Left lung (tissue), 10 donors: ENCODE results near the gene SF3B6. TPM values are rescaled to one million over a fixed set of nuclear protein-coding genes. Genes with fewer than 3 reads are reported as not detected.

ENCODE experiments used
- ATAC-seq: fragments of 200-7000 bp; cut with Tn5 transposase; one replicate; pipeline ENCODE4 v1.9.1; 2020; ENCODE audit warnings: moderate library complexity
- DNase-seq, 4 donors: peaks; one replicate each; pipeline ENCODE4 v3.0.0-alpha.2; 2013 to 2020
- H3K27ac ChIP-seq, 2 donors: fragments of 200-600 bp; sonication (generic) in 1 of 2; one replicate each; pipeline versions ENCODE4 v1.5.0 to v1.8.0; 2020 to 2021
- H3K27me3 ChIP-seq, 2 donors: fragments of 200-600 bp; sonication (generic) in 1 of 2; one replicate each; pipeline versions ENCODE4 v1.5.0 to v1.8.0; 2020 to 2021
- H3K36me3 ChIP-seq, 2 donors: fragments of 200-600 bp; sonication (generic) in 1 of 2; one replicate each; pipeline versions ENCODE4 v1.5.0 to v1.8.0; 2020 to 2021
- H3K4me1 ChIP-seq, 2 donors: fragments of 200-600 bp; one replicate each; pipeline ENCODE4 v1.8.0; 2021
- H3K4me3 ChIP-seq, 2 donors: fragments of 200-600 bp; sonication (generic) in 1 of 2; one replicate each; pipeline versions ENCODE4 v1.5.0 to v1.8.0; 2020 to 2021; ENCODE audit warnings: mild to moderate bottlenecking in 1 of 2
- H3K9me3 ChIP-seq, 2 donors: fragments of 200-600 bp; sonication (generic) in 1 of 2; one replicate each; pipeline versions ENCODE4 v1.5.0 to v1.8.0; 2020 to 2021
- CTCF ChIP-seq, 2 donors: fragments of 200-600 bp; sonication (generic) in 1 of 2; IDR thresholded peaks; one replicate each; pipeline versions ENCODE4 v1.5.0 to v1.8.0; 2021; ENCODE audit warnings: antibody characterized with exemption in 2 of 2
- intact Hi-C, 2 donors: fragments of 100-400 bp; cut with DNase I; formaldehyde crosslinking; loops; one replicate each; pipeline versions ENCODE4 v1.11.2 to v1.14.2; 2022
- polyA plus RNA-seq, 6 donors: library from polyadenylated mRNA; unstranded; fragments of 120-200 nt; gene quantifications; one replicate each; pipeline ENCODE4 v1.2.1, GENCODE V29; 2013; ENCODE audit not compliant: insufficient read length in 6 of 6
- total RNA-seq, 2 donors: library from RNA; stranded (reverse); fragmentation: NEBNext Ultra II Directional; extraction: Animal tissue kit (Norgen Biotek cat#: 25700); gene quantifications; one replicate each; pipeline ENCODE4 v1.2.1, GENCODE V29; 2021
- donor health status: DM: no; HTN: yes; CAD: no.
- donor health status: DM: no; HTN: no; CAD: no.

Gene SF3B6
- total and polyA plus RNA-seq, 8 donors, result 69.0 to 134 (median 123) TPM

DNA sequence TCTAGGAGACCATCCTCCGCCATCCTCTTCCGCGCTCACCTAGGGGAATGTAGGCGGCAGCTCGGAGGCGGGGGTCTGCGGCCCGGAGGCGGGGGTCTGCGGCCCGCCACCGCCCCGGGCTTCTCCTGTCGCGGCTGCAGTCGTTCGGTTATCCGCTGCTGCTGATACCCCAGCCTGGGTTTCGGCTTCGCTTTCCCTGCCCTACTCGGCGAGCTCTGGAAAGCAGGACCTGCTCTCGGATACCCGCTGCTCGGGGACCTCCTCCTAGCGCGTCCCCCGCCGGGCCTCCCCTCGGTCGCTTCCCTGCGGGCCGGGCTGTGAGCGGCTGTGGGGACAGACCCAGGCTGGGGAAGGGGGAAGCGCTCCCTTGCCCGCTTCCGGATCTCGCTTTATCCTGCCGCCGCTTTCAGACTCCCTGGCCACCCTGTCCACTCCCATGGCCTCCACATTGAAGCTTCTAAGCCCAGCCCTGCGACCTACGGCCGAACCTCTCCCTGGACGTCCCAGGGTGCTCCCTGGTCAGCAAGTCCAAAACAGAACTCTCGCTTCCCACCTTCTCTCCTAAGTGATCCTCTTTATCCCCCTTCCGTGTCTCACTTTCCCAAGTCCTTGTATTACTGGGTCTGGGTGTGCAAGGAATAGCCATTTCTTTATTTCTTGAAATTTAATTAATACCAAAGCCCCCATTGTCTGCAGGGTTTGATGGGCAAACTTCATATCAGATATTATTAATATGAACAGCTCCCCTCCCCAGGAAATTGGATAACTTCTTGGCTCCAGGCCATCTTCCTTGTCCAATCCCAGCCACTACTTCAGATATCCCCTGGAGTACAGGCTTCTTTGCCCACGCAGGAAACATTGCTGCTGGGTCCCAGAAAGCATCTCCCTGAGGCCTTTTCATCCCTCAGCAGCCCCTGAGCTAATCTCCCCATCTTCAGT, 25.8 kb downstream of the SF3B6 start:
- no peak for TF ChIP-seq CTCF (IDR thresholded peaks at IDR 0.05)
- Histone ChIP-seq H3K4me3 (peak overlapping the region; percentile 68 to 71), H3K27me3 (peaks cover 0 to 32% of the 10 kb centered on the region in 2 donors), H3K4me1 (peaks cover 0 to 34% of the 10 kb centered on the region in 2 donors), H3K9me3 (no peaks in the 10 kb centered on the region), H3K27ac (peak overlapping the region in 1 of 2 donors; percentile 33), H3K36me3 (no peaks in the 10 kb centered on the region)
- DNase-seq, result peak; percentile 24 to 87 (median 31)
- ATAC-seq, result peak; percentile 21
- intact Hi-C loops, result no loop called here

DNA sequence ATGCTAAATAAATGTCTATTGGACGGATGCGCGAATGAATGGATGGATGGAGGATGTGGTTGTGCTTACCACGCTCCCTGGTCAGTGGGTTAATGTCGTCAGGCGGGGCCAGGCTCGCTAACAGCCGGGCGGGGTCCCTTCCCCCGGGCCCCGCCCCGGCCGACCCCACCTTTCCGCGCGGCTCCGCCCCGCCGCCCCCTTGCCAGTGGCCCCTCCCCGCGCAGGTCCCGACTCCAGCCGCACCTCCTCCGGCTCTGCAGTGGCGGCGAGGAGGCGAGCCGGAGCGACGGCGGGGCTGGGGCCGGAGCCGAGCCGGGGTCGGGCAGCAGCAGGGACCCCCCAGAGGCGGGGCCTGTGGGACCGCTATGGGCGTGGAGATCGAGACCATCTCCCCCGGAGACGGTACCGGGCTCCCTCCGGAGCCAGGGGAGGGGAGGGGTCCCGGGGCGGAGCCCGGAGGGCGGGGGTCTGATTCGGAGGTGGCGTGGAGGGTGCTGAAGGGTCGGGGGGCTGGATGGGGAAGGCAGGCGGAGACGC, 26.6 kb downstream of the SF3B6 start, which contains the start of gene FKBP1B:
Gene FKBP1B, plus strand, starts transcription at position 257 of the 537 bp plus-strand sequence. Its CDS starts 109 bp downstream, at position 366.
- Histone ChIP-seq H3K36me3 (no peaks in the 10 kb centered on the region), H3K27me3 (peaks cover 0 to 32% of the 10 kb centered on the region in 2 donors), H3K9me3 (no peaks in the 10 kb centered on the region), H3K4me3 (peak within 1 kb of the TSS; percentile 68 to 71), H3K4me1 (peaks cover 0 to 34% of the 10 kb centered on the region in 2 donors), H3K27ac (peak within 1 kb of the TSS in 1 of 2 donors; percentile 33)
- DNase-seq, result peak; percentile 24 to 91 (median 60)
- peak; percentile 73 for ATAC-seq
- no peak for TF ChIP-seq CTCF (IDR thresholded peaks at IDR 0.05)
- intact Hi-C loops, result no loop called here

GRCh38 chr2:24048769-24049484, 27.2 kb downstream of the SF3B6 start:
- peaks cover 0 to 34% of the 10 kb centered on the region in 2 donors for H3K4me1 ChIP-seq
- H3K27ac ChIP-seq, result no peak overlapping the region
- ATAC-seq (no peak), DNase-seq (no peak)
- peaks cover 0 to 32% of the 10 kb centered on the region in 2 donors for H3K27me3 ChIP-seq
- no peaks in the 10 kb centered on the region for H3K36me3 ChIP-seq
- peak overlapping the region; percentile 68 to 71 for H3K4me3 ChIP-seq
- intact Hi-C loops, result no loop called here
- TF ChIP-seq CTCF (IDR thresholded peaks at IDR 0.05), result no peak
- no peaks in the 10 kb centered on the region for H3K9me3 ChIP-seq

GRCh38 chr2:24047703-24048033, 28.5 kb downstream of the SF3B6 start:
- ATAC-seq (peak; percentile 2), DNase-seq (no peak)
- Histone ChIP-seq H3K9me3 (no peaks in the 10 kb centered on the region), H3K27me3 (peaks cover 0 to 32% of the 10 kb centered on the region in 2 donors), H3K27ac (peak overlapping the region in 1 of 2 donors; percentile 60), H3K4me1 (peaks cover 0 to 34% of the 10 kb centered on the region in 2 donors), H3K36me3 (no peaks in the 10 kb centered on the region), H3K4me3 (peak overlapping the region; percentile 61 to 75)
- intact Hi-C loops, result no loop called here
- no peak for TF ChIP-seq CTCF (IDR thresholded peaks at IDR 0.05)
